HG03354 (cell line): ENCODE data around the gene TMEM167B.
A peak's percentile ranks its signal among the peaks of the same experiment; 100 is the strongest.

ENCODE experiments used
- ATAC-seq: cut with Tn5 transposase; IDR thresholded peaks from one replicate; pipeline ENCODE4 v1.9.1; 2021; ENCODE audit warnings: mild to moderate bottlenecking; ENCODE audit not compliant: unreplicated experiment, poor library complexity, severe bottlenecking

Gene TMEM167B

GRCh38 chr1:109111386-109112055 lies 21.0 kb downstream of the TMEM167B start:
- ATAC-seq = no peak

GRCh38 chr1:109112056-109112651 lies 21.6 kb downstream of the TMEM167B start:
- peak; percentile 38 for ATAC-seq

- peak; percentile 67 for ATAC-seq
Measured at GRCh38 chr1:109112652-109113285, 22.2 kb downstream of the TMEM167B start.

- ATAC-seq = peak; percentile 62
Measured at GRCh38 chr1:109113590-109114341, 23.2 kb downstream of the TMEM167B start, which contains the start of gene ELAPOR1. ELAPOR1 (plus strand) TSS chr1:109114115; CDS start chr1:109114184, 69 bp downstream.

GRCh38 chr1:109114342-109114674 lies 23.7 kb downstream of the TMEM167B start:
- ATAC-seq = no peak

- ATAC-seq = no peak
Measured at GRCh38 chr1:109115685-109116084, 25.1 kb downstream of the TMEM167B start.

GRCh38 chr1:109116286-109116685 lies 25.7 kb downstream of the TMEM167B start:
- no peak for ATAC-seq

- ATAC-seq = no peak
Measured at GRCh38 chr1:109118089-109118488, 27.5 kb downstream of the TMEM167B start.

- ATAC-seq = no peak
Measured at GRCh38 chr1:109120356-109120755, 29.8 kb downstream of the TMEM167B start.

- no peak for ATAC-seq
Measured at GRCh38 chr1:109131059-109131458, 40.5 kb downstream of the TMEM167B start.

GRCh38 chr1:109131800-109132199 lies 41.2 kb downstream of the TMEM167B start:
- ATAC-seq = no peak

GRCh38 chr1:109133002-109133706 lies 42.6 kb downstream of the TMEM167B start:
- ATAC-seq = no peak

GRCh38 chr1:109133815-109134214 lies 43.3 kb downstream of the TMEM167B start:
- peak; percentile 77 for ATAC-seq

- ATAC-seq = peak; percentile 65
Measured at GRCh38 chr1:109134423-109134822, 43.9 kb downstream of the TMEM167B start.

GRCh38 chr1:109135940-109136339 lies 45.4 kb downstream of the TMEM167B start:
- no peak for ATAC-seq

GRCh38 chr1:109136766-109137165 lies 46.2 kb downstream of the TMEM167B start:
- ATAC-seq = no peak

GRCh38 chr1:109137958-109138357 lies 47.4 kb downstream of the TMEM167B start:
- no peak for ATAC-seq

GRCh38 chr1:109138358-109138757 lies 47.8 kb downstream of the TMEM167B start:
- ATAC-seq = no peak

- ATAC-seq = no peak
Measured at GRCh38 chr1:109140392-109140791, 49.8 kb downstream of the TMEM167B start.

GRCh38 chr1:109142260-109142659 lies 51.7 kb downstream of the TMEM167B start:
- ATAC-seq = no peak
